DMS114 treated with DMSO at 0.1 percent for 48 hours (cell line): Measurements from ENCODE around the gene TTC39B.

Source experiments
- DNase-seq: peaks from one replicate; lab custom pipeline; 2025; ENCODE audit not compliant: unreplicated experiment; lab: John Stamatoyannopoulos, UW

Gene TTC39B

GRCh38 chr9:15304632-15305031, 2.4 kb downstream of the TTC39B start:
- DNase-seq, result no peak

GRCh38 chr9:15300218-15300617, 6.8 kb downstream of the TTC39B start:
- DNase-seq, result no peak

- DNase-seq, result no peak
Measured at GRCh38 chr9:15299374-15299939, 7.6 kb downstream of the TTC39B start.

- DNase-seq, result no peak
Measured at GRCh38 chr9:15298362-15298761, 8.7 kb downstream of the TTC39B start.

GRCh38 chr9:15295761-15296405, 11.1 kb downstream of the TTC39B start:
- no peak for DNase-seq

- DNase-seq, result no peak
Measured at GRCh38 chr9:15294604-15295003, 12.4 kb downstream of the TTC39B start.

GRCh38 chr9:15293804-15294316, 13.2 kb downstream of the TTC39B start:
- no peak for DNase-seq

- DNase-seq, result no peak
Measured at GRCh38 chr9:15293084-15293483, 13.9 kb downstream of the TTC39B start.

- no peak for DNase-seq
Measured at GRCh38 chr9:15289603-15290002, 17.4 kb downstream of the TTC39B start.

- no peak for DNase-seq
Measured at GRCh38 chr9:15287309-15287708, 19.7 kb downstream of the TTC39B start.

- no peak for DNase-seq
Measured at GRCh38 chr9:15286161-15286821, 20.7 kb downstream of the TTC39B start.

- no peak for DNase-seq
Measured at GRCh38 chr9:15282567-15283285, 24.3 kb downstream of the TTC39B start.

GRCh38 chr9:15280647-15281046, 26.4 kb downstream of the TTC39B start:
- no peak for DNase-seq

GRCh38 chr9:15278839-15279238, 28.2 kb downstream of the TTC39B start:
- no peak for DNase-seq

GRCh38 chr9:15278091-15278687, 28.8 kb downstream of the TTC39B start:
- no peak for DNase-seq

- DNase-seq, result no peak
Measured at GRCh38 chr9:15277400-15278090, 29.5 kb downstream of the TTC39B start.

- no peak for DNase-seq
Measured at GRCh38 chr9:15276328-15276938, 30.6 kb downstream of the TTC39B start.

- DNase-seq, result no peak
Measured at GRCh38 chr9:15274425-15274824, 32.6 kb downstream of the TTC39B start.

GRCh38 chr9:15272377-15272928, 34.6 kb downstream of the TTC39B start:
- no peak for DNase-seq

- no peak for DNase-seq
Measured at GRCh38 chr9:15271403-15271802, 35.6 kb downstream of the TTC39B start.
